Gastrocnemius medialis (tissue), 4 donors: ENCODE data around the gene SPTBN1. TPM values are rescaled to one million over a fixed set of nuclear protein-coding genes. Genes with fewer than 3 reads are reported as not detected.

Experiments
- ATAC-seq, 2 donors: fragments of 150-250 bp; one replicate each; pipeline ENCODE4 v1.9.1; 2016
- DNase-seq, 2 donors: peaks; one replicate each; pipeline ENCODE4 v3.0.0-alpha.2; 2019
- H3K27ac ChIP-seq, 4 donors: fragments of 200-600 bp; sonication (generic); 1 replicate in 1 of 4; 2 replicates in 3 of 4; pipeline ENCODE4 v1.5.1; 2016 to 2018; ENCODE audit warnings: mild to moderate bottlenecking in 2 of 4, moderate library complexity in 1 of 4
- H3K27me3 ChIP-seq, 3 donors: fragments of 200-600 bp; sonication (generic) in 2 of 3; 1 replicate in 1 of 3; 2 replicates in 2 of 3; pipeline versions ENCODE4 v1.5.1 to v1.6.0; 2016 to 2019; ENCODE audit warnings: mild to moderate bottlenecking in 1 of 3, moderate library complexity in 1 of 3
- H3K36me3 ChIP-seq, 2 donors: fragments of 200-600 bp; sonication (generic) in 1 of 2; one replicate each; pipeline ENCODE4 v1.5.1; 2017 to 2018
- H3K4me1 ChIP-seq, 2 donors: fragments of 200-600 bp; sonication (generic) in 1 of 2; one replicate each; pipeline ENCODE4 v1.5.1; 2016 to 2017; ENCODE audit warnings: mild to moderate bottlenecking in 2 of 2
- H3K4me3 ChIP-seq, 4 donors: fragments of 200-600 bp; sonication (generic) in 3 of 4; 1 replicate in 1 of 4; 2 replicates in 3 of 4; pipeline ENCODE4 v1.5.1; 2016 to 2019; ENCODE audit warnings: mild to moderate bottlenecking in 2 of 4
- H3K9me3 ChIP-seq, 3 donors: fragments of 200-600 bp; sonication (generic) in 2 of 3; 1 replicate in 1 of 3; 2 replicates in 2 of 3; pipeline ENCODE4 v1.5.1; 2016 to 2019
- POLR2A ChIP-seq, 2 donors: fragments of 450-650 bp; IDR thresholded peaks; one replicate each; pipeline ENCODE4 v1.6.1; 2017; ENCODE audit warnings: antibody characterized with exemption in 2 of 2, mild to moderate bottlenecking in 2 of 2, moderate library complexity in 2 of 2
- in situ Hi-C, 4 donors: fragments of 200-750 bp; cut with MboI; loops; one replicate each; pipeline versions ENCODE4 v1.15.0 to v1.8.0; 2017; ENCODE audit warnings: low sequenced_read_pairs in 4 of 4
- intact Hi-C: fragments of 100-400 bp; cut with DNase I; formaldehyde crosslinking; loops from one replicate; pipeline ENCODE4 v1.15.1; 2023; ENCODE audit warnings: low total_unique reads
- total RNA-seq, 4 donors: library from RNA; depleted of rRNA; stranded (reverse); fragments of >200 nt; gene quantifications; one replicate each; pipeline versions ENCODE4 v1.1.0 to v1.2.3, GENCODE V29; 2016
- TF ChIP-seq, protein P1 (sequence below), 5 experiments: fragments of 450-650 bp in 3 of 5; fragments of 200-600 bp in 2 of 5; sonication (generic) in 2 of 5; IDR thresholded peaks in 4 of 5; conservative IDR thresholded peaks in 1 of 5; 1 replicate in 4 of 5; 2 replicates in 1 of 5; pipeline ENCODE4 v1.5.1; 2016 to 2019; ENCODE audit warnings: antibody characterized with exemption in 5 of 5, mild to moderate bottlenecking in 3 of 5, moderate library complexity in 3 of 5

The SPTBN1 gene
- total RNA-seq, 4 donors from 2014 or later: 107 to 191 (median 119) TPM

DNA sequence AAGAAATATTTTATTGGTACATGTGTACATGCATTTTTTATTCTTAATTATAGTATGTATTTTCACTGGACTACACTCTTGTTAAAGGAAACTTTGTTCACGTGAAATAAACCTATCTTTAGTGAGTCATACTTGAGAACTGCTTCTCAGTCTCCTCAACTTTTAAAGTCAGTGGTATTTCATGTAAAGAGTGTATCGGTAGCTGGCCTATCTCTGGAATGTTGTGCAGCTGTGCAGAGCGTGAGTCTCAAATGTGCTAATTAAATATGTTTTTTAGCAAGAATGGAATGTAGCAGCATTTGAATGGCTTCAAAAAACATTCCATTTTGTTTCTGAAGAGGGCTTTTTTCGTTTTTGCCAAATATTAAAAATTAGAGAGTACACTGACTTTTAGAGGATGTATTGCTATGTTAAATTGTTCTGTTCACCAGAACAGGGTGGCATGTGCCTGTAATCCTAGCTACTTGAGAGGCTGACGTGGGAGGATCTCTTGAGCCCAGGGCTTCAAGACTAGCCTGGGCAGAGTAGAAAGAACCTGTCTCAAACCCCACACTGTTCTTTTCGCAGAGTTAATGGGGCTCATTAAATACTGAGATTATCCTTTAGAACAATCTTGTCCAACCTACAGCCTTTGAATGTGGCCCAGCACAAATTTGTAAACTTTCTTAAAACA is 14.3 kb downstream of the SPTBN1 start:
- Histone ChIP-seq H3K9me3 (no peaks in the 10 kb centered on the region), H3K4me3 (no peak overlapping the region), H3K27me3 (no peaks in the 10 kb centered on the region), H3K36me3 (no peaks in the 10 kb centered on the region), H3K27ac (peak overlapping the region; percentile 53 to 85 (median 65)), H3K4me1 (peaks cover 37 to 83% of the 10 kb centered on the region in 2 donors)
- ATAC-seq (peak in 1 of 2 donors; percentile 43), DNase-seq (no peak)
- in situ Hi-C loops: no loop called here
- TF ChIP-seq, protein P1, sequence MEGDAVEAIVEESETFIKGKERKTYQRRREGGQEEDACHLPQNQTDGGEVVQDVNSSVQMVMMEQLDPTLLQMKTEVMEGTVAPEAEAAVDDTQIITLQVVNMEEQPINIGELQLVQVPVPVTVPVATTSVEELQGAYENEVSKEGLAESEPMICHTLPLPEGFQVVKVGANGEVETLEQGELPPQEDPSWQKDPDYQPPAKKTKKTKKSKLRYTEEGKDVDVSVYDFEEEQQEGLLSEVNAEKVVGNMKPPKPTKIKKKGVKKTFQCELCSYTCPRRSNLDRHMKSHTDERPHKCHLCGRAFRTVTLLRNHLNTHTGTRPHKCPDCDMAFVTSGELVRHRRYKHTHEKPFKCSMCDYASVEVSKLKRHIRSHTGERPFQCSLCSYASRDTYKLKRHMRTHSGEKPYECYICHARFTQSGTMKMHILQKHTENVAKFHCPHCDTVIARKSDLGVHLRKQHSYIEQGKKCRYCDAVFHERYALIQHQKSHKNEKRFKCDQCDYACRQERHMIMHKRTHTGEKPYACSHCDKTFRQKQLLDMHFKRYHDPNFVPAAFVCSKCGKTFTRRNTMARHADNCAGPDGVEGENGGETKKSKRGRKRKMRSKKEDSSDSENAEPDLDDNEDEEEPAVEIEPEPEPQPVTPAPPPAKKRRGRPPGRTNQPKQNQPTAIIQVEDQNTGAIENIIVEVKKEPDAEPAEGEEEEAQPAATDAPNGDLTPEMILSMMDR (IDR thresholded peaks at IDR 0.05 in 4 of 5, conservative IDR thresholded peaks at IDR 0.05 in 1 of 5): no peak
- intact Hi-C loops: no loop called here

- in situ Hi-C loops: no loop called here
- H3K36me3 ChIP-seq: no peaks in the 10 kb centered on the region
These were observed 15.1 kb downstream of the SPTBN1 start for GRCh38 chr2:54471221-54471711.

DNA sequence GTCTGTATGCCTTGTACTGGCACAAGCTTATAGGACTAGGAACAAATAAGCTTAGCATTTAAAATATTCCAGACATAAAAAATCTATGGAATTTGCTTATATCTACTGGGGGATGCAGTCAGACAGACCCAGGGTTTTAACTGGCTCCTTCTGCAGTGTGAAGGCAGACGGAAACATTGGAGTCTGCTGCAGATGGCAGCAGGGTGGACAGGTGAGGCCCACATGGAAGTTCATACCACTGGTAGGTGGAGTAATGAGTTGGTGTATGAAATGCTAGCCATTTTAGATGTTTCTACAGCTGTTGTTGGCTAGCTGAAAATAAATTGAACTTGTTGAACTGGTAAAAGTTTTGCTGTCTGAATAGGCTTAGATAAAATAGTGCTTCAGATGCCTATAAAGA is 17.7 kb downstream of the SPTBN1 start:
- peak overlapping the region in 3 of 4 donors; percentile 1 to 33 (median 22) for H3K27ac ChIP-seq
- ATAC-seq: no peak

More at GRCh38 chr2:54471221-54471711, 15.1 kb downstream of the SPTBN1 start:
- Histone ChIP-seq H3K4me3 (no peak overlapping the region), H3K4me1 (peaks cover 41 to 83% of the 10 kb centered on the region in 2 donors), H3K27ac (peak overlapping the region; percentile 53 to 85 (median 65)), H3K27me3 (no peaks in the 10 kb centered on the region), H3K9me3 (no peaks in the 10 kb centered on the region)
- ATAC-seq (peak; percentile 13 to 33), DNase-seq (no peak)
- intact Hi-C loops: no loop called here
- TF ChIP-seq, protein P1 (IDR thresholded peaks at IDR 0.05 in 4 of 5, conservative IDR thresholded peaks at IDR 0.05 in 1 of 5): no peak
- no peak for TF ChIP-seq POLR2A (IDR thresholded peaks at IDR 0.05)

GRCh38 chr2:54475285-54475684 is 19.2 kb downstream of the SPTBN1 start:
- no peak for DNase-seq
- H3K27me3 ChIP-seq: no peaks in the 10 kb centered on the region
- H3K9me3 ChIP-seq: no peaks in the 10 kb centered on the region
- intact Hi-C loops: no loop called here
- H3K27ac ChIP-seq: peak overlapping the region in 3 of 4 donors; percentile 8 to 50 (median 14)
- no peaks in the 10 kb centered on the region for H3K36me3 ChIP-seq
- in situ Hi-C loops: no loop called here
- ATAC-seq: peak in 1 of 2 donors; percentile 13
- H3K4me1 ChIP-seq: peaks cover 35 to 80% of the 10 kb centered on the region in 2 donors
- H3K4me3 ChIP-seq: no peak overlapping the region
- TF ChIP-seq POLR2A (IDR thresholded peaks at IDR 0.05): no peak
- TF ChIP-seq, protein P1 (IDR thresholded peaks at IDR 0.05 in 4 of 5, conservative IDR thresholded peaks at IDR 0.05 in 1 of 5): no peak

More for the DNA sequence above, 17.7 kb downstream of the SPTBN1 start:
- in situ Hi-C loops: no loop called here
- TF ChIP-seq POLR2A (IDR thresholded peaks at IDR 0.05): no peak
- TF ChIP-seq, protein P1 (IDR thresholded peaks at IDR 0.05 in 4 of 5, conservative IDR thresholded peaks at IDR 0.05 in 1 of 5): no peak
- H3K9me3 ChIP-seq: no peaks in the 10 kb centered on the region
- H3K36me3 ChIP-seq: no peaks in the 10 kb centered on the region
- intact Hi-C loops: no loop called here
- no peak for DNase-seq
- H3K27me3 ChIP-seq: no peaks in the 10 kb centered on the region
- no peak overlapping the region for H3K4me3 ChIP-seq
- H3K4me1 ChIP-seq: peaks cover 48 to 87% of the 10 kb centered on the region in 2 donors
